ENCODE results near the gene NFYA. TPM values are rescaled to one million over a fixed set of nuclear protein-coding genes. Genes with fewer than 3 reads are reported as not detected.

The NFYA gene
- total and polyA plus RNA-seq, 2 of the 13 experiments (the other 11 are each of a cell fraction or from before 2014, with no cell fraction given) = 16.0 to 22.9 TPM

DNA sequence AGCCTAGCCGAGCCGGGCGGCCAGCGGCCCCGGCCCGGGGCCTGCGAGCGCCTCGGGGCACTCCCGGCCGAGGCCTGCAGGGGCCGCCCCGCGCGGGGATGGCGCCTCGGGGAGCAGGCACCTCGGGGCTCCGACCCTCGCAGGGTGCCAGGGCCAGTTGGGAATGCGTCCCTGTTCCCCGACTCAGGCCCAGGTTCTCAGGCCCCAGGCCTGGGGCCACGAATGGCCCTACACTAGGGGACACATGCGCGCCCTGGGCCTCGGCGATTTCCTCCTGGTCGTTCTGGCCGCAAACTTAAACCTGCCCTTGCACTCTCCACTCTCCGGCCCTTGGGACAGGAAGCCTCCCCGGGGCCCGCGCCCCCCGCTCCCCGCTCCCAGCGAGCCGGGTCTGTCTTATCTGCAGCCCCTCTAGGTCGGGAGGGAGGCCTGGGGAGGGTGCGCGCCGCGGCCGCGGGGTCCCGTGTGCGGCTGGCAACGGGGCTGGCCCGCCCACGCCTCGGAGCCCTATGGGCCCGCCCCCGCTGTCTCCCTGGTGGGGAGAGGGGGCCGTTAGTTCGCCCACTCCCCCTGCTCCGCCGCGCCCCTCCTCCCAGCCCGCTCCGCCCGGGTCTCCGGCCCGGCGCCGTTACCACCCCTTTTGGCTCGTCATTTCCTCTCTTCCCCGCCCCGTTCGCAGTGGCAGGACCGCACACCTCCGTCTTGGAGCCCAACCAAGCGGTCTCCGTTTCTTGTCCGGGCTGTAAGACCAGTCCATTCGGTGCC is 611 bp downstream of the NFYA start (continued):
- TF ChIP-seq PRMT3 (CRISPR knock-in tag; IDR thresholded peaks at IDR 0.05; ENCODE audit: borderline replicate concordance, low read depth) = no peak
- no peak for TF ChIP-seq ZNF205 (CRISPR knock-in tag; IDR thresholded peaks at IDR 0.05)
- no peak for TF ChIP-seq REL (CRISPR knock-in tag; conservative IDR thresholded peaks at IDR 0.05)
- TF ChIP-seq, protein P1, sequence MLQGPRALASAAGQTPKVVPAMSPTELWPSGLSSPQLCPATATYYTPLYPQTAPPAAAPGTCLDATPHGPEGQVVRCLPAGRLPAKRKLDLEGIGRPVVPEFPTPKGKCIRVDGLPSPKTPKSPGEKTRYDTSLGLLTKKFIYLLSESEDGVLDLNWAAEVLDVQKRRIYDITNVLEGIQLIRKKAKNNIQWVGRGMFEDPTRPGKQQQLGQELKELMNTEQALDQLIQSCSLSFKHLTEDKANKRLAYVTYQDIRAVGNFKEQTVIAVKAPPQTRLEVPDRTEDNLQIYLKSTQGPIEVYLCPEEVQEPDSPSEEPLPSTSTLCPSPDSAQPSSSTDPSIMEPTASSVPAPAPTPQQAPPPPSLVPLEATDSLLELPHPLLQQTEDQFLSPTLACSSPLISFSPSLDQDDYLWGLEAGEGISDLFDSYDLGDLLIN (CRISPR knock-in tag; IDR thresholded peaks at IDR 0.05; ENCODE audit: borderline replicate concordance) = no peak
- TF ChIP-seq ZNF709 (CRISPR knock-in tag; IDR thresholded peaks at IDR 0.05) = no peak; the same call in 1 of the 2 replicates
- no peak for TF ChIP-seq GTF3A (CRISPR knock-in tag; conservative IDR thresholded peaks at IDR 0.05)
- TF ChIP-seq SYNCRIP (IDR thresholded peaks at IDR 0.05; ENCODE audit: insufficient read depth, low read depth, low read length) = no peak
- TF ChIP-seq, protein P2, sequence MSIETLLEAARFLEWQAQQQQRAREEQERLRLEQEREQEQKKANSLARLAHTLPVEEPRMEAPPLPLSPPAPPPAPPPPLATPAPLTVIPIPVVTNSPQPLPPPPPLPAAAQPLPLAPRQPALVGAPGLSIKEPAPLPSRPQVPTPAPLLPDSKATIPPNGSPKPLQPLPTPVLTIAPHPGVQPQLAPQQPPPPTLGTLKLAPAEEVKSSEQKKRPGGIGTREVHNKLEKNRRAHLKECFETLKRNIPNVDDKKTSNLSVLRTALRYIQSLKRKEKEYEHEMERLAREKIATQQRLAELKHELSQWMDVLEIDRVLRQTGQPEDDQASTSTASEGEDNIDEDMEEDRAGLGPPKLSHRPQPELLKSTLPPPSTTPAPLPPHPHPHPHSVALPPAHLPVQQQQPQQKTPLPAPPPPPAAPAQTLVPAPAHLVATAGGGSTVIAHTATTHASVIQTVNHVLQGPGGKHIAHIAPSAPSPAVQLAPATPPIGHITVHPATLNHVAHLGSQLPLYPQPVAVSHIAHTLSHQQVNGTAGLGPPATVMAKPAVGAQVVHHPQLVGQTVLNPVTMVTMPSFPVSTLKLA (IDR thresholded peaks at IDR 0.05) = no peak
- TF ChIP-seq, protein P3, sequence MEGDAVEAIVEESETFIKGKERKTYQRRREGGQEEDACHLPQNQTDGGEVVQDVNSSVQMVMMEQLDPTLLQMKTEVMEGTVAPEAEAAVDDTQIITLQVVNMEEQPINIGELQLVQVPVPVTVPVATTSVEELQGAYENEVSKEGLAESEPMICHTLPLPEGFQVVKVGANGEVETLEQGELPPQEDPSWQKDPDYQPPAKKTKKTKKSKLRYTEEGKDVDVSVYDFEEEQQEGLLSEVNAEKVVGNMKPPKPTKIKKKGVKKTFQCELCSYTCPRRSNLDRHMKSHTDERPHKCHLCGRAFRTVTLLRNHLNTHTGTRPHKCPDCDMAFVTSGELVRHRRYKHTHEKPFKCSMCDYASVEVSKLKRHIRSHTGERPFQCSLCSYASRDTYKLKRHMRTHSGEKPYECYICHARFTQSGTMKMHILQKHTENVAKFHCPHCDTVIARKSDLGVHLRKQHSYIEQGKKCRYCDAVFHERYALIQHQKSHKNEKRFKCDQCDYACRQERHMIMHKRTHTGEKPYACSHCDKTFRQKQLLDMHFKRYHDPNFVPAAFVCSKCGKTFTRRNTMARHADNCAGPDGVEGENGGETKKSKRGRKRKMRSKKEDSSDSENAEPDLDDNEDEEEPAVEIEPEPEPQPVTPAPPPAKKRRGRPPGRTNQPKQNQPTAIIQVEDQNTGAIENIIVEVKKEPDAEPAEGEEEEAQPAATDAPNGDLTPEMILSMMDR (CRISPR knock-in tag; IDR thresholded peaks at IDR 0.05) = peak; percentile 13; the same call in 1 of the 2 replicates
- 0 out of 2 replicates have a peak, but pooled peaks have one; percentile 29 for TF ChIP-seq MEF2D (CRISPR knock-in tag; IDR thresholded peaks at IDR 0.05)
- TF ChIP-seq, protein P4, sequence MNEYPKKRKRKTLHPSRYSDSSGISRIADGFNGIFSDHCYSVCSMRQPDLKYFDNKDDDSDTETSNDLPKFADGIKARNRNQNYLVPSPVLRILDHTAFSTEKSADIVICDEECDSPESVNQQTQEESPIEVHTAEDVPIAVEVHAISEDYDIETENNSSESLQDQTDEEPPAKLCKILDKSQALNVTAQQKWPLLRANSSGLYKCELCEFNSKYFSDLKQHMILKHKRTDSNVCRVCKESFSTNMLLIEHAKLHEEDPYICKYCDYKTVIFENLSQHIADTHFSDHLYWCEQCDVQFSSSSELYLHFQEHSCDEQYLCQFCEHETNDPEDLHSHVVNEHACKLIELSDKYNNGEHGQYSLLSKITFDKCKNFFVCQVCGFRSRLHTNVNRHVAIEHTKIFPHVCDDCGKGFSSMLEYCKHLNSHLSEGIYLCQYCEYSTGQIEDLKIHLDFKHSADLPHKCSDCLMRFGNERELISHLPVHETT (CRISPR knock-in tag; conservative IDR thresholded peaks at IDR 0.05) = peak; percentile 99
- TF ChIP-seq, protein P5, sequence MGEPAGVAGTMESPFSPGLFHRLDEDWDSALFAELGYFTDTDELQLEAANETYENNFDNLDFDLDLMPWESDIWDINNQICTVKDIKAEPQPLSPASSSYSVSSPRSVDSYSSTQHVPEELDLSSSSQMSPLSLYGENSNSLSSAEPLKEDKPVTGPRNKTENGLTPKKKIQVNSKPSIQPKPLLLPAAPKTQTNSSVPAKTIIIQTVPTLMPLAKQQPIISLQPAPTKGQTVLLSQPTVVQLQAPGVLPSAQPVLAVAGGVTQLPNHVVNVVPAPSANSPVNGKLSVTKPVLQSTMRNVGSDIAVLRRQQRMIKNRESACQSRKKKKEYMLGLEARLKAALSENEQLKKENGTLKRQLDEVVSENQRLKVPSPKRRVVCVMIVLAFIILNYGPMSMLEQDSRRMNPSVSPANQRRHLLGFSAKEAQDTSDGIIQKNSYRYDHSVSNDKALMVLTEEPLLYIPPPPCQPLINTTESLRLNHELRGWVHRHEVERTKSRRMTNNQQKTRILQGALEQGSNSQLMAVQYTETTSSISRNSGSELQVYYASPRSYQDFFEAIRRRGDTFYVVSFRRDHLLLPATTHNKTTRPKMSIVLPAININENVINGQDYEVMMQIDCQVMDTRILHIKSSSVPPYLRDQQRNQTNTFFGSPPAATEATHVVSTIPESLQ (CRISPR knock-in tag; conservative IDR thresholded peaks at IDR 0.05) = no peak
- peak; percentile 40 for TF ChIP-seq HDAC2 (CRISPR knock-in tag; IDR thresholded peaks at IDR 0.05)
- TF ChIP-seq ISX (CRISPR knock-in tag; conservative IDR thresholded peaks at IDR 0.05) = peak; percentile 88; the same call in 1 of the 2 replicates
- TF ChIP-seq MAFF (IDR thresholded peaks at IDR 0.05; ENCODE audit: low read depth, low read length) = no peak
- TF ChIP-seq ZNF780A (CRISPR knock-in tag; IDR thresholded peaks at IDR 0.05) = no peak
- no peak for TF ChIP-seq MAFK (conservative IDR thresholded peaks at IDR 0.05 in 1 of 2, IDR thresholded peaks at IDR 0.05 in 1 of 2; ENCODE audit: low read length in 2 of 2)
- TF ChIP-seq, protein P6, sequence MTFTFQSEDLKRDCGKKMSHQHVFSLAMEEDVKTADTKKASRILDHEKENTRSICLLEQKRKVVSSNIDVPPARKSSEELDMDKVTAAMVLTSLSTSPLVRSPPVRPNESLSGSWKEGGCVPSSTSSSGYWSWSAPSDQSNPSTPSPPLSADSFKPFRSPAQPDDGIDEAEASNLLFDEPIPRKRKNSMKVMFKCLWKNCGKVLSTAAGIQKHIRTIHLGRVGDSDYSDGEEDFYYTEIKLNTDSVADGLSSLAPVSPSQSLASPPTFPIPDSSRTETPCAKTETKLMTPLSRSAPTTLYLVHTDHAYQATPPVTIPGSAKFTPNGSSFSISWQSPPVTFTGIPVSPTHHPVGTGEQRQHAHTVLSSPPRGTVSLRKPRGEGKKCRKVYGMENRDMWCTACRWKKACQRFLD (CRISPR knock-in tag; IDR thresholded peaks at IDR 0.05; ENCODE audit: borderline replicate concordance) = no peak
- no peak; the same call in 1 of the 2 replicates for TF ChIP-seq ARNTL (CRISPR knock-in tag; IDR thresholded peaks at IDR 0.05)
- peak; percentile 59 for TF ChIP-seq ASH2L (IDR thresholded peaks at IDR 0.05; ENCODE audit: insufficient read length, low read depth, low read length)
